ENCODE measurements around the gene RBM25.

DNA sequence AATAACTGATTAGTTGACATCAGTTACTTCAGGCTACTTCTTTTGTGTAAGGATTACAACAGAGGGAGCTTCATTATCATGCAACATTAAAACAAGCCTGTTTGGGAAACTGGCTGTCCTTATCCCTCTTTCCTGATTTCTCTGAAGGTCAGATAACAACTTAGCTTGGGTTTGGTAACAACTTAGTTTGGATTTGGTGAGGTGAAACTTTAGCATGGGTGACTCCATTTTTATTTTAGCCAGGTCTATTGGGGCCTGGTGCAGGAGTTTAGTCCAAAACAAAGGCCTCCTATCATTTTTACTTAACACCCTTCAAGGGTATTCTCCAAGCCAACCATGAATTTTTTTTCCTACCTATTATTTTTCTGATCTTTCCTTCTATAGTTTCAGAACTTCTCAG, 30.4 kb upstream of the RBM25 start:
- TF ChIP-seq, protein P1, sequence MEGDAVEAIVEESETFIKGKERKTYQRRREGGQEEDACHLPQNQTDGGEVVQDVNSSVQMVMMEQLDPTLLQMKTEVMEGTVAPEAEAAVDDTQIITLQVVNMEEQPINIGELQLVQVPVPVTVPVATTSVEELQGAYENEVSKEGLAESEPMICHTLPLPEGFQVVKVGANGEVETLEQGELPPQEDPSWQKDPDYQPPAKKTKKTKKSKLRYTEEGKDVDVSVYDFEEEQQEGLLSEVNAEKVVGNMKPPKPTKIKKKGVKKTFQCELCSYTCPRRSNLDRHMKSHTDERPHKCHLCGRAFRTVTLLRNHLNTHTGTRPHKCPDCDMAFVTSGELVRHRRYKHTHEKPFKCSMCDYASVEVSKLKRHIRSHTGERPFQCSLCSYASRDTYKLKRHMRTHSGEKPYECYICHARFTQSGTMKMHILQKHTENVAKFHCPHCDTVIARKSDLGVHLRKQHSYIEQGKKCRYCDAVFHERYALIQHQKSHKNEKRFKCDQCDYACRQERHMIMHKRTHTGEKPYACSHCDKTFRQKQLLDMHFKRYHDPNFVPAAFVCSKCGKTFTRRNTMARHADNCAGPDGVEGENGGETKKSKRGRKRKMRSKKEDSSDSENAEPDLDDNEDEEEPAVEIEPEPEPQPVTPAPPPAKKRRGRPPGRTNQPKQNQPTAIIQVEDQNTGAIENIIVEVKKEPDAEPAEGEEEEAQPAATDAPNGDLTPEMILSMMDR (conservative IDR thresholded peaks at IDR 0.05; ENCODE audit: low read depth in 2 of 2): no peak
- no peak for TF ChIP-seq POLR2AphosphoS5 (IDR thresholded peaks at IDR 0.05; ENCODE audit: low read depth)
- TF ChIP-seq EZH2phosphoT487 (IDR thresholded peaks at IDR 0.05; ENCODE audit: unreplicated experiment): no peak
- TF ChIP-seq, protein P2, sequence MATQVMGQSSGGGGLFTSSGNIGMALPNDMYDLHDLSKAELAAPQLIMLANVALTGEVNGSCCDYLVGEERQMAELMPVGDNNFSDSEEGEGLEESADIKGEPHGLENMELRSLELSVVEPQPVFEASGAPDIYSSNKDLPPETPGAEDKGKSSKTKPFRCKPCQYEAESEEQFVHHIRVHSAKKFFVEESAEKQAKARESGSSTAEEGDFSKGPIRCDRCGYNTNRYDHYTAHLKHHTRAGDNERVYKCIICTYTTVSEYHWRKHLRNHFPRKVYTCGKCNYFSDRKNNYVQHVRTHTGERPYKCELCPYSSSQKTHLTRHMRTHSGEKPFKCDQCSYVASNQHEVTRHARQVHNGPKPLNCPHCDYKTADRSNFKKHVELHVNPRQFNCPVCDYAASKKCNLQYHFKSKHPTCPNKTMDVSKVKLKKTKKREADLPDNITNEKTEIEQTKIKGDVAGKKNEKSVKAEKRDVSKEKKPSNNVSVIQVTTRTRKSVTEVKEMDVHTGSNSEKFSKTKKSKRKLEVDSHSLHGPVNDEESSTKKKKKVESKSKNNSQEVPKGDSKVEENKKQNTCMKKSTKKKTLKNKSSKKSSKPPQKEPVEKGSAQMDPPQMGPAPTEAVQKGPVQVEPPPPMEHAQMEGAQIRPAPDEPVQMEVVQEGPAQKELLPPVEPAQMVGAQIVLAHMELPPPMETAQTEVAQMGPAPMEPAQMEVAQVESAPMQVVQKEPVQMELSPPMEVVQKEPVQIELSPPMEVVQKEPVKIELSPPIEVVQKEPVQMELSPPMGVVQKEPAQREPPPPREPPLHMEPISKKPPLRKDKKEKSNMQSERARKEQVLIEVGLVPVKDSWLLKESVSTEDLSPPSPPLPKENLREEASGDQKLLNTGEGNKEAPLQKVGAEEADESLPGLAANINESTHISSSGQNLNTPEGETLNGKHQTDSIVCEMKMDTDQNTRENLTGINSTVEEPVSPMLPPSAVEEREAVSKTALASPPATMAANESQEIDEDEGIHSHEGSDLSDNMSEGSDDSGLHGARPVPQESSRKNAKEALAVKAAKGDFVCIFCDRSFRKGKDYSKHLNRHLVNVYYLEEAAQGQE (IDR thresholded peaks at IDR 0.05; ENCODE audit: unreplicated experiment): no peak
- no peak for TF ChIP-seq EZH2 (IDR thresholded peaks at IDR 0.05; ENCODE audit: low read depth, unreplicated experiment)
- TF ChIP-seq JUNB (IDR thresholded peaks at IDR 0.05; ENCODE audit: unreplicated experiment): no peak
- TF ChIP-seq CREB1 (CRISPR knock-in tag; IDR thresholded peaks at IDR 0.05; ENCODE audit: low read depth): no peak
- TF ChIP-seq, protein P3, sequence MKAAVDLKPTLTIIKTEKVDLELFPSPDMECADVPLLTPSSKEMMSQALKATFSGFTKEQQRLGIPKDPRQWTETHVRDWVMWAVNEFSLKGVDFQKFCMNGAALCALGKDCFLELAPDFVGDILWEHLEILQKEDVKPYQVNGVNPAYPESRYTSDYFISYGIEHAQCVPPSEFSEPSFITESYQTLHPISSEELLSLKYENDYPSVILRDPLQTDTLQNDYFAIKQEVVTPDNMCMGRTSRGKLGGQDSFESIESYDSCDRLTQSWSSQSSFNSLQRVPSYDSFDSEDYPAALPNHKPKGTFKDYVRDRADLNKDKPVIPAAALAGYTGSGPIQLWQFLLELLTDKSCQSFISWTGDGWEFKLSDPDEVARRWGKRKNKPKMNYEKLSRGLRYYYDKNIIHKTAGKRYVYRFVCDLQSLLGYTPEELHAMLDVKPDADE (IDR thresholded peaks at IDR 0.05): no peak
- no peak for TF ChIP-seq ZNF114 (CRISPR knock-in tag; IDR thresholded peaks at IDR 0.05)
- TF ChIP-seq STAT1 (IDR thresholded peaks at IDR 0.05; ENCODE audit: unreplicated experiment): no peak
- TF ChIP-seq NANOG (IDR thresholded peaks at IDR 0.05; ENCODE audit: borderline replicate concordance): no peak
- TF ChIP-seq, protein P4, sequence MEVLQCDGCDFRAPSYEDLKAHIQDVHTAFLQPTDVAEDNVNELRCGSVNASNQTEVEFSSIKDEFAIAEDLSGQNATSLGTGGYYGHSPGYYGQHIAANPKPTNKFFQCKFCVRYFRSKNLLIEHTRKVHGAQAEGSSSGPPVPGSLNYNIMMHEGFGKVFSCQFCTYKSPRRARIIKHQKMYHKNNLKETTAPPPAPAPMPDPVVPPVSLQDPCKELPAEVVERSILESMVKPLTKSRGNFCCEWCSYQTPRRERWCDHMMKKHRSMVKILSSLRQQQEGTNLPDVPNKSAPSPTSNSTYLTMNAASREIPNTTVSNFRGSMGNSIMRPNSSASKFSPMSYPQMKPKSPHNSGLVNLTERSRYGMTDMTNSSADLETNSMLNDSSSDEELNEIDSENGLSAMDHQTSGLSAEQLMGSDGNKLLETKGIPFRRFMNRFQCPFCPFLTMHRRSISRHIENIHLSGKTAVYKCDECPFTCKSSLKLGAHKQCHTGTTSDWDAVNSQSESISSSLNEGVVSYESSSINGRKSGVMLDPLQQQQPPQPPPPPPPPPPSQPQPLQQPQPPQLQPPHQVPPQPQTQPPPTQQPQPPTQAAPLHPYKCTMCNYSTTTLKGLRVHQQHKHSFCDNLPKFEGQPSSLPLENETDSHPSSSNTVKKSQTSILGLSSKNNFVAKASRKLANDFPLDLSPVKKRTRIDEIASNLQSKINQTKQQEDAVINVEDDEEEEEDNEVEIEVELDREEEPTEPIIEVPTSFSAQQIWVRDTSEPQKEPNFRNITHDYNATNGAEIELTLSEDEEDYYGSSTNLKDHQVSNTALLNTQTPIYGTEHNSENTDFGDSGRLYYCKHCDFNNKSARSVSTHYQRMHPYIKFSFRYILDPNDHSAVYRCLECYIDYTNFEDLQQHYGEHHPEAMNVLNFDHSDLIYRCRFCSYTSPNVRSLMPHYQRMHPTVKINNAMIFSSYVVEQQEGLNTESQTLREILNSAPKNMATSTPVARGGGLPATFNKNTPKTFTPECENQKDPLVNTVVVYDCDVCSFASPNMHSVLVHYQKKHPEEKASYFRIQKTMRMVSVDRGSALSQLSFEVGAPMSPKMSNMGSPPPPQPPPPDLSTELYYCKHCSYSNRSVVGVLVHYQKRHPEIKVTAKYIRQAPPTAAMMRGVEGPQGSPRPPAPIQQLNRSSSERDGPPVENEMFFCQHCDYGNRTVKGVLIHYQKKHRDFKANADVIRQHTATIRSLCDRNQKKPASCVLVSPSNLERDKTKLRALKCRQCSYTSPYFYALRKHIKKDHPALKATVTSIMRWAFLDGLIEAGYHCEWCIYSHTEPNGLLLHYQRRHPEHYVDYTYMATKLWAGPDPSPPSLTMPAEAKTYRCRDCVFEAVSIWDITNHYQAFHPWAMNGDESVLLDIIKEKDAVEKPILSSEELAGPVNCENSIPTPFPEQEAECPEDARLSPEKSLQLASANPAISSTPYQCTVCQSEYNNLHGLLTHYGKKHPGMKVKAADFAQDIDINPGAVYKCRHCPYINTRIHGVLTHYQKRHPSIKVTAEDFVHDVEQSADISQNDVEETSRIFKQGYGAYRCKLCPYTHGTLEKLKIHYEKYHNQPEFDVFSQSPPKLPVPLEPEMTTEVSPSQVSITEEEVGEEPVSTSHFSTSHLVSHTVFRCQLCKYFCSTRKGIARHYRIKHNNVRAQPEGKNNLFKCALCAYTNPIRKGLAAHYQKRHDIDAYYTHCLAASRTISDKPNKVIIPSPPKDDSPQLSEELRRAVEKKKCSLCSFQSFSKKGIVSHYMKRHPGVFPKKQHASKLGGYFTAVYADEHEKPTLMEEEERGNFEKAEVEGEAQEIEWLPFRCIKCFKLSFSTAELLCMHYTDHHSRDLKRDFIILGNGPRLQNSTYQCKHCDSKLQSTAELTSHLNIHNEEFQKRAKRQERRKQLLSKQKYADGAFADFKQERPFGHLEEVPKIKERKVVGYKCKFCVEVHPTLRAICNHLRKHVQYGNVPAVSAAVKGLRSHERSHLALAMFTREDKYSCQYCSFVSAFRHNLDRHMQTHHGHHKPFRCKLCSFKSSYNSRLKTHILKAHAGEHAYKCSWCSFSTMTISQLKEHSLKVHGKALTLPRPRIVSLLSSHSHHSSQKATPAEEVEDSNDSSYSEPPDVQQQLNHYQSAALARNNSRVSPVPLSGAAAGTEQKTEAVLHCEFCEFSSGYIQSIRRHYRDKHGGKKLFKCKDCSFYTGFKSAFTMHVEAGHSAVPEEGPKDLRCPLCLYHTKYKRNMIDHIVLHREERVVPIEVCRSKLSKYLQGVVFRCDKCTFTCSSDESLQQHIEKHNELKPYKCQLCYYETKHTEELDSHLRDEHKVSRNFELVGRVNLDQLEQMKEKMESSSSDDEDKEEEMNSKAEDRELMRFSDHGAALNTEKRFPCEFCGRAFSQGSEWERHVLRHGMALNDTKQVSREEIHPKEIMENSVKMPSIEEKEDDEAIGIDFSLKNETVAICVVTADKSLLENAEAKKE (CRISPR knock-in tag; IDR thresholded peaks at IDR 0.05): no peak
